SU-DHL-6 (cell line): ENCODE data around the gene GABRG2.

ENCODE experiments used
- CTCF ChIP-seq: fragments of 200-600 bp; sonication (generic); IDR thresholded peaks from one replicate; pipeline ENCODE4 v1.5.1; 2017; ENCODE audit warnings: antibody characterized with exemption, mild to moderate bottlenecking, low read length, moderate library complexity; ENCODE audit not compliant: insufficient read depth, poor library complexity, severe bottlenecking
- EZH2phosphoT487 ChIP-seq: fragments of 200-600 bp; sonication (generic), shearing (Covaris generic); conservative IDR thresholded peaks from 2 replicates; pipeline ENCODE4 v1.6.1; 2018; ENCODE audit warnings: mild to moderate bottlenecking, antibody characterized with exemption, low read length, moderate library complexity, mixed read lengths

- TF ChIP-seq CTCF: no peak
- TF ChIP-seq EZH2phosphoT487: no peak
Measured at GRCh38 chr5:162068936-162069335, 1.4 kb downstream of the GABRG2 start.
